ENCODE data around the gene ACO1.

The ACO1 gene

DNA sequence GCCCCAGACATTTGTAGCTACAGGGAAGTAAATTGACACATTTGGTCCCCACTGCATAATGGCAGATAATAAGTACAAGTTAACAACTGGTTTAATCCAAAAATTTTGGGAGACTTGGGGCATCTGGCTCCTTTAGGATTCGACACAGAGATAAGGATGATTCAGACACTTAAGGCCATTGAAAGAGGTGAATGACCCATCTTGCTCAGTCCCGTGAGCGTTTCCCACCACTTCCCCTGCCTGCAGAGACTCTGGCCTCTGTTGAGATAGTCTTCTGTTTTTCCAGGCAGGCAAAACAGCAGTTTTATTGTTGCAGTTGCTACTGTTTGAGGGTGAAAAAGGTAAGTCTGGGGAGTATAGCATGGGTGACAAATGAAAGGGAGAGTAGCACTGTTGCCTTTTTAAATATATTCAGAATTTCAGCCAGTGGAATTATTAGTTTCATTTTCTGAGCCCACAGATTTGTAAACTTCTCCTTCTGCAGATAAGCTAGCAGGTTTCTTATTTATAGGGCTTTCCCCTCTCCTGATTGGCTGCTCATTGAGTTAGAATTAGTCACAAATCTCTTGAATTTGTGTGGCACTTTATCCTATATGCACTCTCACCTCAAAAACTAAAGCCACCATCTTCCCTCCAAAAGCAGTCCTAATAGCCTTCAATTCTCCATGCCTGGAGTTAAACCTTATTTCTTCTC, 19.3 kb downstream of the ACO1 start:
- TF ChIP-seq, protein P1, sequence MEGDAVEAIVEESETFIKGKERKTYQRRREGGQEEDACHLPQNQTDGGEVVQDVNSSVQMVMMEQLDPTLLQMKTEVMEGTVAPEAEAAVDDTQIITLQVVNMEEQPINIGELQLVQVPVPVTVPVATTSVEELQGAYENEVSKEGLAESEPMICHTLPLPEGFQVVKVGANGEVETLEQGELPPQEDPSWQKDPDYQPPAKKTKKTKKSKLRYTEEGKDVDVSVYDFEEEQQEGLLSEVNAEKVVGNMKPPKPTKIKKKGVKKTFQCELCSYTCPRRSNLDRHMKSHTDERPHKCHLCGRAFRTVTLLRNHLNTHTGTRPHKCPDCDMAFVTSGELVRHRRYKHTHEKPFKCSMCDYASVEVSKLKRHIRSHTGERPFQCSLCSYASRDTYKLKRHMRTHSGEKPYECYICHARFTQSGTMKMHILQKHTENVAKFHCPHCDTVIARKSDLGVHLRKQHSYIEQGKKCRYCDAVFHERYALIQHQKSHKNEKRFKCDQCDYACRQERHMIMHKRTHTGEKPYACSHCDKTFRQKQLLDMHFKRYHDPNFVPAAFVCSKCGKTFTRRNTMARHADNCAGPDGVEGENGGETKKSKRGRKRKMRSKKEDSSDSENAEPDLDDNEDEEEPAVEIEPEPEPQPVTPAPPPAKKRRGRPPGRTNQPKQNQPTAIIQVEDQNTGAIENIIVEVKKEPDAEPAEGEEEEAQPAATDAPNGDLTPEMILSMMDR (IDR thresholded peaks at IDR 0.05): no peak
- Histone ChIP-seq H3K4me3 (no peak overlapping the region), H3K9me3 (peaks cover 0 to 4% (median 0%) of the 10 kb centered on the region in 3 donors), H3K27ac (no peak overlapping the region), H3K4me1 (peaks cover 0 to 4% (median 0%) of the 10 kb centered on the region in 4 donors), H3K27me3 (no peaks in the 10 kb centered on the region), H3K36me3 (peaks cover 33 to 40% (median 36%) of the 10 kb centered on the region in 3 donors)
- intact Hi-C loops (cut with DNase I; ENCODE audit: low total_unique reads): no loop called here
- no peak for DNase-seq

DNA sequence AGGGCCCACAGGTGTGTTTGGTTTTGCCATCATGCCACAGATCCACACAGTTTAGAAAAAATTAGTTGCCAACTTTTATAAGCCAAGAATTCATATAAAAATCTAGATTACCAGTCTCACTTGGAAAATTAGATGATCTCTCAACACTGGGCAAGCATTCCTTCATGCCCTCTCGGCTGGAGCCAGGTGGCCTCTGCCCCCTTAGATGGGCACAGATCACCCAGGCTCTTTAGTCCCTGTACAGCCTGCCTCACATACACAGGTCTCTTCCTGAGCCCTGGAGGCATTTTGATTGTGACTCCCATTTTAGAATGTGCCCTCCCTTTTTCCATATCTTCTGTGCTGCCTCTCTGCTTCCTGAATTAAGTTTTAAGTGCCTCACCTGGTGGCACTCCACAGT, 20.0 kb downstream of the ACO1 start:
- intact Hi-C loops (cut with DNase I; ENCODE audit: low total_unique reads): no loop called here
- TF ChIP-seq, protein P1 (IDR thresholded peaks at IDR 0.05): no peak
- Histone ChIP-seq H3K36me3 (peaks cover 40 to 47% (median 43%) of the 10 kb centered on the region in 3 donors), H3K9me3 (peaks cover 0 to 4% (median 0%) of the 10 kb centered on the region in 3 donors), H3K27ac (no peak overlapping the region), H3K27me3 (no peaks in the 10 kb centered on the region), H3K4me3 (no peak overlapping the region), H3K4me1 (peaks cover 0 to 4% (median 0%) of the 10 kb centered on the region in 4 donors)
- DNase-seq: no peak

DNA sequence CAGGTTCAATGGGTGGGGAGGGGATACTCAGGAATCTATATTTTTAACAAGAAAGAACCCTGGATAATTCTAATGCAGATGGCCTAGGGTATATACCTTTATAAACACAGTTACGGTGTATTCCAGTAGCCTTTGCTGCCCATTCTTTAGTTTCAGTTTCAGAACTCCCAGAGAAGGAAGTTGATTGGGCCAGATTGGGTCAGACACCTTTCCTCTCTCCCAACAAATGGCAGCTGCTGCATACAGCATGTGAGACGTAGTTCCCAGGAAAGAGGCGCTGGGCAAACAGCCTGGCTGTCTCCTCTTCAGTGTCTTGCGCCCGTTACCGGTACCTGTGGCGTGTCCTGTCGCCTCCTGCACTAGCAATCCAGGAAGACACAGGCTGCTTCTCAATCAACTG, 20.4 kb downstream of the ACO1 start:
- intact Hi-C loops (cut with DNase I; ENCODE audit: low total_unique reads): no loop called here
- no peak overlapping the region for H3K27ac ChIP-seq
- H3K4me3 ChIP-seq: no peak overlapping the region
- peaks cover 0 to 4% (median 0%) of the 10 kb centered on the region in 4 donors for H3K4me1 ChIP-seq
- peaks cover 0 to 4% (median 0%) of the 10 kb centered on the region in 3 donors for H3K9me3 ChIP-seq
- no peak for DNase-seq
- TF ChIP-seq, protein P1 (IDR thresholded peaks at IDR 0.05): no peak
- peaks cover 44 to 51% (median 47%) of the 10 kb centered on the region in 3 donors for H3K36me3 ChIP-seq
- no peaks in the 10 kb centered on the region for H3K27me3 ChIP-seq

DNA sequence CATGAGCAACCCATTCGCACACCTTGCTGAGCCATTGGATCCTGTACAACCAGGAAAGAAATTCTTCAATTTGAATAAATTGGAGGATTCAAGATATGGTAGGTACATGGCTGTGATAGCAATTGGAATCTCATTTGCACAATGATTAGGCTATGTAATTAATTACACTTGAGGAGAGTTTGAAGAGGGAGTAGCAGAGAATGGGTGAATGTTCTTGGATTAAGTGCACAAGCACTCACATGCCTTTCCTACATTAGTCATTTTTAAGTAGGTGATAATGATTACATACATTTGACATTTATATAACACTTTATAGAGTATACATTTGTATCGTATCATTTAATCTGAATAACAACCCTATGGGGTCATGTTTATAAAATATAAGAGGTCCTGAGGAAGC, 21.1 kb downstream of the ACO1 start:
- no peak overlapping the region for H3K4me3 ChIP-seq
- H3K27ac ChIP-seq: no peak overlapping the region
- H3K27me3 ChIP-seq: no peaks in the 10 kb centered on the region
- DNase-seq: no peak
- TF ChIP-seq, protein P1 (IDR thresholded peaks at IDR 0.05): no peak
- H3K36me3 ChIP-seq: peaks cover 48 to 58% (median 52%) of the 10 kb centered on the region in 3 donors
- peaks cover 0 to 4% (median 0%) of the 10 kb centered on the region in 4 donors for H3K4me1 ChIP-seq
- intact Hi-C loops (cut with DNase I; ENCODE audit: low total_unique reads): no loop called here
- H3K9me3 ChIP-seq: peaks cover 0 to 4% (median 0%) of the 10 kb centered on the region in 3 donors

DNA sequence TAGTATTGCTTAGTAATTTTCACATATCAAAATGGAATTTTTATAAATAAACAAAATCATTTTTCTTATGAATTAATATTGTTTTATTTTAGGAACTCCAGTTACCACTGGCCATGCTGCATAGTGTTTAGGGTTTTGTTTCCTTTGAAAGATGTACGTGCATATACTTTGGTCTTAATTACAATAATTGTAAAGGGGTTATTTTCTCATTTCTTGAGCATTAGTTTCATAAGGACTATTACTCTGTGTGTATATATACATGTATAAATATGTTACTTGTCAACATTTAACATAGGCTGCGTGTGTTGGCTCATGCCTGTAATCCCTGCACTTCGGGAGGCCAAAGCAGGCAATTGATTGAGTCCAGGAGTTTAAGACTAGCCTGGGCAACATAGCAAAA, 21.6 kb downstream of the ACO1 start:
- Histone ChIP-seq H3K27me3 (no peaks in the 10 kb centered on the region), H3K27ac (no peak overlapping the region), H3K36me3 (peaks cover 52 to 63% (median 56%) of the 10 kb centered on the region in 3 donors), H3K4me1 (peaks cover 0 to 4% (median 0%) of the 10 kb centered on the region in 4 donors), H3K4me3 (no peak overlapping the region), H3K9me3 (peaks cover 0 to 4% (median 0%) of the 10 kb centered on the region in 3 donors)
- TF ChIP-seq, protein P1 (IDR thresholded peaks at IDR 0.05): no peak
- no peak for DNase-seq
- intact Hi-C loops (cut with DNase I; ENCODE audit: low total_unique reads): no loop called here

All from tibial artery (tissue), 4 donors.